ENCODE results near the gene ARID3A.

Gene ARID3A

GRCh38 chr19:1006711-1007398, 81.0 kb downstream of the ARID3A start:
- no peak for DNase-seq

- no peak for DNase-seq
Observed at GRCh38 chr19:1007399-1008251, 81.8 kb downstream of the ARID3A start.

GRCh38 chr19:1008268-1009040, 82.6 kb downstream of the ARID3A start:
- DNase-seq, result no peak

- no peak for DNase-seq
Observed at GRCh38 chr19:1009041-1009980, 83.5 kb downstream of the ARID3A start.

- DNase-seq, result no peak
Observed at GRCh38 chr19:1009981-1010538, 84.2 kb downstream of the ARID3A start.

- DNase-seq, result no peak
Observed at GRCh38 chr19:1010586-1011510, 85.0 kb downstream of the ARID3A start.

GRCh38 chr19:1011831-1012333, 86.0 kb downstream of the ARID3A start:
- no peak for DNase-seq

GRCh38 chr19:1012334-1012733, 86.5 kb downstream of the ARID3A start:
- no peak for DNase-seq

GRCh38 chr19:1013218-1013617, 87.4 kb downstream of the ARID3A start:
- DNase-seq, result no peak

GRCh38 chr19:1014161-1015060, 88.6 kb downstream of the ARID3A start:
- DNase-seq, result no peak

GRCh38 chr19:1015061-1015781, 89.4 kb downstream of the ARID3A start:
- DNase-seq, result no peak

GRCh38 chr19:1015782-1016646, 90.2 kb downstream of the ARID3A start:
- no peak for DNase-seq

- DNase-seq, result no peak
Observed at GRCh38 chr19:1016647-1017114, 90.8 kb downstream of the ARID3A start.

- DNase-seq, result no peak
Observed at GRCh38 chr19:1017115-1017905, 91.5 kb downstream of the ARID3A start.

GRCh38 chr19:1017906-1018305, 92.1 kb downstream of the ARID3A start:
- DNase-seq, result no peak

- DNase-seq, result no peak
Observed at GRCh38 chr19:1018393-1018792, 92.6 kb downstream of the ARID3A start.
